ENCODE results near the gene MYH9. TPM values are rescaled to one million over a fixed set of nuclear protein-coding genes. Genes with fewer than 3 reads are reported as not detected.

Gene MYH9
- total and polyA plus RNA-seq, 2 experiments from 2014 or later, result 140 to 188 TPM

- 87% methylated on average over 9 of the region's 9 CpGs for WGBS (ENCODE audit: low lambda C conversion rate, missing lambda C conversion rate)
- no peak for TF ChIP-seq EZH2phosphoT487 (IDR thresholded peaks at IDR 0.05; ENCODE audit: low read depth, severe bottlenecking, unreplicated experiment)
- TF ChIP-seq CTCF (IDR thresholded peaks at IDR 0.05; ENCODE audit: poor library complexity), result no peak
- no peak for TF ChIP-seq EZH2 (IDR thresholded peaks at IDR 0.05; ENCODE audit: borderline replicate concordance)
- H3K9me2 ChIP-seq (replicated peaks; ENCODE audit: insufficient read depth), result no peaks in the 10 kb centered on the region
- no peak for DNase-seq (ENCODE audit: low spot score)
- no peaks in the 10 kb centered on the region for H3K9me3 ChIP-seq (ENCODE audit: low read depth)
- peaks cover 20% of the 10 kb centered on the region for H4K20me1 ChIP-seq (ENCODE audit: insufficient read depth, poor library complexity, severe bottlenecking)
- H3K36me3 ChIP-seq (replicated peaks; ENCODE audit: insufficient read depth, low read depth), result peaks cover 6% of the 10 kb centered on the region
- H3K27me3 ChIP-seq, result no peaks in the 10 kb centered on the region
- no peak overlapping the region for H3K4me2 ChIP-seq
- H3K4me1 ChIP-seq (ENCODE audit: insufficient read depth), result no peaks in the 10 kb centered on the region
- no peak overlapping the region for H3K4me3 ChIP-seq
- H3K27ac ChIP-seq, result no peak overlapping the region
- no peak overlapping the region for H2AFZ ChIP-seq
- H3K79me2 ChIP-seq, result peaks cover 96% of the 10 kb centered on the region
These were observed 44.1 kb downstream of the MYH9 start for GRCh38 chr22:36343720-36344105.

- Histone ChIP-seq H3K36me3 (replicated peaks; ENCODE audit: insufficient read depth, low read depth) (peaks cover 6% of the 10 kb centered on the region), H3K27ac (no peak overlapping the region), H3K9me3 (ENCODE audit: low read depth) (no peaks in the 10 kb centered on the region), H3K4me2 (no peak overlapping the region), H3K79me2 (peaks cover 96% of the 10 kb centered on the region), H3K27me3 (no peaks in the 10 kb centered on the region), H3K9me2 (replicated peaks; ENCODE audit: insufficient read depth) (no peaks in the 10 kb centered on the region), H3K4me3 (no peak overlapping the region), H4K20me1 (ENCODE audit: insufficient read depth, poor library complexity, severe bottlenecking) (peaks cover 20% of the 10 kb centered on the region), H2AFZ (no peak overlapping the region), H3K4me1 (ENCODE audit: insufficient read depth) (no peaks in the 10 kb centered on the region)
- TF ChIP-seq EZH2phosphoT487 (IDR thresholded peaks at IDR 0.05; ENCODE audit: low read depth, severe bottlenecking, unreplicated experiment) (no peak), EZH2 (IDR thresholded peaks at IDR 0.05; ENCODE audit: borderline replicate concordance) (no peak), CTCF (IDR thresholded peaks at IDR 0.05; ENCODE audit: poor library complexity) (no peak)
- no peak for DNase-seq (ENCODE audit: low spot score)
- WGBS (ENCODE audit: low lambda C conversion rate, missing lambda C conversion rate), result 91% methylated on average over 5 of the region's 5 CpGs
These were observed 44.6 kb downstream of the MYH9 start for GRCh38 chr22:36343070-36343719.

GRCh38 chr22:36341640-36342041 lies 46.1 kb downstream of the MYH9 start:
- Histone ChIP-seq H3K4me3 (no peak overlapping the region), H3K36me3 (replicated peaks; ENCODE audit: insufficient read depth, low read depth) (peaks cover 6% of the 10 kb centered on the region), H3K79me2 (peaks cover 98% of the 10 kb centered on the region), H4K20me1 (ENCODE audit: insufficient read depth, poor library complexity, severe bottlenecking) (peaks cover 27% of the 10 kb centered on the region), H2AFZ (no peak overlapping the region), H3K4me1 (ENCODE audit: insufficient read depth) (no peaks in the 10 kb centered on the region), H3K9me2 (replicated peaks; ENCODE audit: insufficient read depth) (no peaks in the 10 kb centered on the region), H3K27me3 (no peaks in the 10 kb centered on the region), H3K9me3 (ENCODE audit: low read depth) (no peaks in the 10 kb centered on the region), H3K27ac (no peak overlapping the region), H3K4me2 (no peak overlapping the region)
- TF ChIP-seq CTCF (IDR thresholded peaks at IDR 0.05; ENCODE audit: poor library complexity), result no peak
- no peak for TF ChIP-seq EZH2 (IDR thresholded peaks at IDR 0.05; ENCODE audit: borderline replicate concordance)
- TF ChIP-seq EZH2phosphoT487 (IDR thresholded peaks at IDR 0.05; ENCODE audit: low read depth, severe bottlenecking, unreplicated experiment), result no peak
- 89% methylated on average over 10 of the region's 10 CpGs for WGBS (ENCODE audit: low lambda C conversion rate, missing lambda C conversion rate)
- no peak for DNase-seq (ENCODE audit: low spot score)

Data from hepatocyte (in vitro differentiated cells).